AG04449 (cell line): ENCODE results near the gene MAP3K3.

Experiments used
- CTCF ChIA-PET: fragments of 350-600 bp; formaldehyde crosslinking; extraction: SDS; loops from one replicate; lab custom pipeline; 2021; ENCODE audit warnings: antibody characterized with exemption; lab: Yijun Ruan, JAX
- POLR2A ChIA-PET: fragments of 400-600, 350-600 bp; formaldehyde crosslinking; extraction: SDS; loops from one replicate; lab custom pipeline; 2020; ENCODE audit warnings: antibody characterized with exemption, inconsistent platforms; lab: Yijun Ruan, JAX
- DNase-seq: peaks from one replicate; pipeline ENCODE4 v3.0.0-alpha.2; 2010; ENCODE audit warnings: low read depth, low spot score
- H3K4me3 ChIP-seq: 2 replicates; pipeline ENCODE4 v1.5.1; 2011; ENCODE audit warnings: low read depth, mild to moderate bottlenecking, control low read depth, low read length
- CTCF ChIP-seq: IDR thresholded peaks from one replicate; pipeline ENCODE4 v1.5.1; 2011; ENCODE audit warnings: mild to moderate bottlenecking, moderate library complexity, low read length, control low read depth, inconsistent platforms; ENCODE audit not compliant: insufficient read depth; ENCODE audit errors: missing control alignments

MAP3K3 gene

GRCh38 chr17:63598281-63598680 lies 23.9 kb upstream of the MAP3K3 start:
- H3K4me3 ChIP-seq = no peak overlapping the region
- no peak for DNase-seq
- no peak for TF ChIP-seq CTCF
- POLR2A ChIA-PET = no interaction called here
- CTCF ChIA-PET = interaction anchor here (2.3 kb wide), 1 partner anchor 14 kb away, joined by 18 read pairs; no protein-coding TSS in a partner anchor

- CTCF ChIA-PET = interaction anchor here (1.1 to 4.7 kb wide), 7 partner anchors 10 to 194 kb away, joined by 3 to 74 read pairs (median 6); no protein-coding TSS in a partner anchor
- POLR2A ChIA-PET = interaction anchor here (0.7 to 1.7 kb wide), 3 partner anchors 113 to 175 kb away, joined by 3 to 4 read pairs (median 3); no protein-coding TSS in a partner anchor
- no peak for TF ChIP-seq CTCF
- DNase-seq = peak; percentile 26
- peak within 1 kb of the TSS; percentile 89 for H3K4me3 ChIP-seq
Measured at GRCh38 chr17:63600569-63601438, 21.4 kb upstream of the MAP3K3 start, which contains the start of gene TACO1. Gene TACO1, plus strand, starts transcription at chr17:63600895. Its CDS starts 189 bp downstream, at chr17:63601084.

- H3K4me3 ChIP-seq = peak overlapping the region; percentile 89
- CTCF ChIA-PET = interaction anchor here (1.1 to 4.7 kb wide), 7 partner anchors 10 to 195 kb away, joined by 3 to 74 read pairs (median 4); no protein-coding TSS in a partner anchor
- POLR2A ChIA-PET = interaction anchor here (0.7 to 1.7 kb wide), 4 partner anchors 30 to 176 kb away, joined by 3 to 4 read pairs (median 3); no protein-coding TSS in a partner anchor
- no peak for DNase-seq
- no peak for TF ChIP-seq CTCF
Measured at GRCh38 chr17:63601439-63602371, 20.5 kb upstream of the MAP3K3 start.

GRCh38 chr17:63609816-63610573 lies 12.2 kb upstream of the MAP3K3 start:
- ChIA-PET POLR2A (no interaction called here), CTCF (interaction anchor here (1.2 to 13.5 kb wide), 10 partner anchors 8 to 203 kb away, joined by 4 to 398 read pairs (median 24); partner anchors contain the start of genes MAP3K3 and TACO1)
- no peak for DNase-seq
- TF ChIP-seq CTCF = no peak
- no peak overlapping the region for H3K4me3 ChIP-seq

- CTCF ChIA-PET = interaction anchor here (1.2 to 13.5 kb wide), 15 partner anchors 9 to 204 kb away, joined by 4 to 398 read pairs (median 17); partner anchors contain the start of genes MAP3K3 and TACO1
- POLR2A ChIA-PET = no interaction called here
- TF ChIP-seq CTCF = no peak
- H3K4me3 ChIP-seq = no peak overlapping the region
- DNase-seq = no peak
Measured at GRCh38 chr17:63610854-63611253, 11.4 kb upstream of the MAP3K3 start.
